OCI-LY7 (cell line): ENCODE measurements around the gene CLCN4.

Experiments
- EZH2phosphoT487 ChIP-seq: fragments of 200-600 bp; sonication (generic); IDR thresholded peaks from 2 replicates; pipeline ENCODE4 v1.6.1; 2018; ENCODE audit warnings: low read depth, borderline replicate concordance, mild to moderate bottlenecking, mixed run types, antibody characterized with exemption, low read length, moderate library complexity, mixed read lengths
- TF ChIP-seq, protein P1 (sequence below): fragments of 200-600 bp; sonication (generic); conservative IDR thresholded peaks from 2 replicates; pipeline ENCODE4 v1.5.1; 2014; ENCODE audit warnings: mild to moderate bottlenecking, antibody characterized with exemption, low read length, moderate library complexity, mixed read lengths

DNA sequence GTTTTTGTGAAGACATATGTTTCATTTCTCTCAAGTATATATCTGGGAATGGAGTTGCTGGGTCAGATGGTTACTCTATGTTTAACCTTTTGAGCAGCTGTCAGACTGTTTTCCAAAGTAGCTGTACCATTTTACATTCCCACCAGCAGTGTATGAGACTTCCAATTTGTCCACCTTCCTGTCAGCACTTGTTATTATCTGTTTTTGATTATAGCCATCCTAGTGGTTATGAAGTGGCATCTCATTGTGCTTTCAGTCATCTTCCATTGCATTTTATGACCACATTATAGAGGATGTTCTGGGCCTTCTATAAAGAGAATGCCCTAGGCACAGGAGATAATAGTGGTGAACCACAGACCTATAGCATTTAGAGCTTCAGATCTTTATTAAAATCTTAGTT is 39.2 kb downstream of the CLCN4 start:
- TF ChIP-seq, protein P1, sequence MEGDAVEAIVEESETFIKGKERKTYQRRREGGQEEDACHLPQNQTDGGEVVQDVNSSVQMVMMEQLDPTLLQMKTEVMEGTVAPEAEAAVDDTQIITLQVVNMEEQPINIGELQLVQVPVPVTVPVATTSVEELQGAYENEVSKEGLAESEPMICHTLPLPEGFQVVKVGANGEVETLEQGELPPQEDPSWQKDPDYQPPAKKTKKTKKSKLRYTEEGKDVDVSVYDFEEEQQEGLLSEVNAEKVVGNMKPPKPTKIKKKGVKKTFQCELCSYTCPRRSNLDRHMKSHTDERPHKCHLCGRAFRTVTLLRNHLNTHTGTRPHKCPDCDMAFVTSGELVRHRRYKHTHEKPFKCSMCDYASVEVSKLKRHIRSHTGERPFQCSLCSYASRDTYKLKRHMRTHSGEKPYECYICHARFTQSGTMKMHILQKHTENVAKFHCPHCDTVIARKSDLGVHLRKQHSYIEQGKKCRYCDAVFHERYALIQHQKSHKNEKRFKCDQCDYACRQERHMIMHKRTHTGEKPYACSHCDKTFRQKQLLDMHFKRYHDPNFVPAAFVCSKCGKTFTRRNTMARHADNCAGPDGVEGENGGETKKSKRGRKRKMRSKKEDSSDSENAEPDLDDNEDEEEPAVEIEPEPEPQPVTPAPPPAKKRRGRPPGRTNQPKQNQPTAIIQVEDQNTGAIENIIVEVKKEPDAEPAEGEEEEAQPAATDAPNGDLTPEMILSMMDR: no peak
- no peak for TF ChIP-seq EZH2phosphoT487
